Right ventricle myocardium superior (tissue), 1 donor: ENCODE data around the gene ELOVL5. TPM values are rescaled to one million over a fixed set of nuclear protein-coding genes. Genes with fewer than 3 reads are reported as not detected.
"Not testable (repeated sequence)": the region's sequence is repeated elsewhere in the genome, so short reads cannot be mapped to it uniquely, and the experiment has no call there.

Experiments
- ATAC-seq: fragments of 200-7000 bp; cut with Tn5 transposase; one replicate; pipeline ENCODE4 v1.9.1; 2020; ENCODE audit warnings: mild to moderate bottlenecking; ENCODE audit not compliant: poor library complexity
- DNase-seq: peaks from one replicate; pipeline ENCODE4 v3.0.0-alpha.2; 2020
- intact Hi-C: fragments of 100-400 bp; cut with DNase I; formaldehyde crosslinking; loops from one replicate; pipeline ENCODE4 v1.11.2; 2022
- long read RNA-seq: library from polyadenylated mRNA; unstranded; transcript quantifications from one replicate; pipeline ENCODE4 v2.0.0, GENCODE V29; 2021
- total RNA-seq: library from RNA; stranded (reverse); fragmentation: NEBNext Ultra II Directional; extraction: Animal tissue kit (Norgen Biotek cat#: 25700); gene quantifications from one replicate; pipeline ENCODE4 v1.2.1, GENCODE V29; 2021
- donor health status: DM: no; HTN: yes; CAD: no; lungs with severe emphysema.

Gene ELOVL5, protein sequence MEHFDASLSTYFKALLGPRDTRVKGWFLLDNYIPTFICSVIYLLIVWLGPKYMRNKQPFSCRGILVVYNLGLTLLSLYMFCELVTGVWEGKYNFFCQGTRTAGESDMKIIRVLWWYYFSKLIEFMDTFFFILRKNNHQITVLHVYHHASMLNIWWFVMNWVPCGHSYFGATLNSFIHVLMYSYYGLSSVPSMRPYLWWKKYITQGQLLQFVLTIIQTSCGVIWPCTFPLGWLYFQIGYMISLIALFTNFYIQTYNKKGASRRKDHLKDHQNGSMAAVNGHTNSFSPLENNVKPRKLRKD
- total RNA-seq, result 20.8 TPM
- long read RNA-seq, transcript ELOVL5-201 (8 exons, 2,827 nt), result major isoform, 56 of 66 reads
- long read RNA-seq, partial matches to known transcripts, result 2 of 66 reads
- long read RNA-seq, other reads (novel, unspliced or antisense), result 4 of 66 reads

- intact Hi-C loops, result loop anchor here (10.0 kb wide), 1 partner anchor 54 kb away; no protein-coding TSS in a partner anchor
- ATAC-seq, result peak; percentile 94
- DNase-seq, result peak; percentile 99
Measured at GRCh38 chr6:53348371-53349208, at the start of gene ELOVL5. Gene ELOVL5, minus strand, starts transcription at chr6:53348950. Its CDS starts 53,251 bp downstream, at chr6:53295699.

GRCh38 chr6:53397283-53397682 is 48.5 kb upstream of the ELOVL5 start:
- intact Hi-C loops, result no loop called here
- ATAC-seq (no peak), DNase-seq (no peak)

- ATAC-seq (no peak), DNase-seq (no peak)
- intact Hi-C loops, result no loop called here
Measured at GRCh38 chr6:53395986-53396385, 47.2 kb upstream of the ELOVL5 start.

- ATAC-seq, result no peak
- intact Hi-C loops, result no loop called here
- no peak for DNase-seq
Measured at GRCh38 chr6:53394704-53395103, 46.0 kb upstream of the ELOVL5 start.

DNA sequence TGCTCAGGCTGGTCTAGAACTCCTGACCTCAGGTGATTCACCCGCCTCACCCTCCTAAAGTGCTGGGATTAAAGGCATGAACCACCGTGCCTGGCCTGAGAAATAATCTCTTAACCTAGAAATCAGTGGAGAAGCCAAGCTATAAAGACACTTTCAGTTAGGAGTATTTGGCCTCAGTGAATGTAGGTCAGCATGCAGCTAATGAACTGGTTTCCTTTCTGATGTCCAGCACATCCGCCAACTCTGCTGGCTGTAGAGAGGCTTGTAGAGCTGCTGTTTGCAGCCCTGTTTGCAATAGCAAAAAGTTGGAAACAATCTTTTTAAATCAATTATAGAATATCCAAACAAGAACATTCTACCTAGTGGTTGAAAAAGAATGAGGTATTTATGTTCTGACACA is 42.4 kb upstream of the ELOVL5 start:
- DNase-seq (no peak), ATAC-seq (no peak)
- intact Hi-C loops, result no loop called here

DNA sequence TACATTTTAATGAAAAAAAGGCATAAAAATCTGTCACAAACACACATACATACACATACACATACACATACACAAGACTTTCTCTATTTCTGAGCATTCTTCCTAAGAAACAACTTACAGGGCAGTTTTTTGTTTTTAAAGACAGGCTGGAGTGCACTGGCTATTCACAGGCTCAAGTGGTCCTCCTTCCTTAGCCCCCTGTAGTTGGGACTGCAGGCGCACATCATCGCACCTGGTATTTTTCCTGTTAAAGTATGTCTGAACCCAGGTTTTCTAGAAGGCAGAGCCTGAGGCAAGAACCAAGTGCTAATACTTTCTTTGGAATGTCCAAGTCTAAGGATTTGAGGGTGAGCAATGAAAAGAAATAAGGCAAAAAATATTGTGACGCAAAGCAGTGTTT is 41.3 kb upstream of the ELOVL5 start:
- intact Hi-C loops, result no loop called here
- ATAC-seq (no peak), DNase-seq (no peak)

GRCh38 chr6:53388615-53389014 is 39.9 kb upstream of the ELOVL5 start:
- ATAC-seq, result not testable (repeated sequence)

DNA sequence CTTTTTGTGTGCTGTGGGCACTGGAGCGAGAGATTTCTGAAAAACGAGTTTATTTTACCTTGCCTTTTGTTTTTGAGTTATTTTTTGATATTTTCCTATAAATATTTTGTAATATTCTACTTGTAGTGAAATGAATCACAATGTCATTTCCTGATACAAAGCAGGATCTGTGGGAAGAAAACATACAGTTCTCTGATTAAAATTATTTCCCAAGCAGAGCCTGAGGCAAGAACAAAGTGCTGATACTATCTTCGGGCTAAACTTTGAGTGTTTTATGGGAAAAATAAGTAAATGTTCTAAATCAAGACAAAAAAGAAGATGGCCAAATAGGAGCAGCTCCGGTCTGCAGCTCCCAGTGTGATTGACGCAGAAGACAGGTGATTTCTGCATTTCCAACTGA is 33.7 kb upstream of the ELOVL5 start:
- no peak for DNase-seq
- intact Hi-C loops, result no loop called here
- no peak for ATAC-seq

More at GRCh38 chr6:53388615-53389014, 39.9 kb upstream of the ELOVL5 start:
- DNase-seq, intact Hi-C loops: not testable (repeated sequence)

DNA sequence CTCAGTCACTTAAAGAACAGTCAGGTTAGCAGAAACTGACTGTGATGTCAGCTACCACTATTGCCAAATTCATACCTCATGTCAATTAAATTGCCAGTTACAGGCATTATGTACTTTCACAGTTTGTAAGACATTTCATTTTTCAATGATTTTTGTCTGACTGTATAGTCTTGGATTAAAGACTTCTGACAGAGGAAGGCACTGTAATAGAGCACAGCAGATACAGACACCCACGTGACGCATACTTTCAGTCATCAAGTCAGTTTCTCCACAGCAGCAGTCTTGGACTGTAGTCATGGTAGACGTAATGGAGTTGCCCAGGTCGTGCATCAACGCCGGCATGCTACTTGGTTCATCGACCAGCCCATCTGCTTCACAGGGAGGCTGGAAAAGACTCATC is 29.5 kb upstream of the ELOVL5 start:
- no peak for DNase-seq
- intact Hi-C loops, result no loop called here
- ATAC-seq, result peak; percentile 37

DNA sequence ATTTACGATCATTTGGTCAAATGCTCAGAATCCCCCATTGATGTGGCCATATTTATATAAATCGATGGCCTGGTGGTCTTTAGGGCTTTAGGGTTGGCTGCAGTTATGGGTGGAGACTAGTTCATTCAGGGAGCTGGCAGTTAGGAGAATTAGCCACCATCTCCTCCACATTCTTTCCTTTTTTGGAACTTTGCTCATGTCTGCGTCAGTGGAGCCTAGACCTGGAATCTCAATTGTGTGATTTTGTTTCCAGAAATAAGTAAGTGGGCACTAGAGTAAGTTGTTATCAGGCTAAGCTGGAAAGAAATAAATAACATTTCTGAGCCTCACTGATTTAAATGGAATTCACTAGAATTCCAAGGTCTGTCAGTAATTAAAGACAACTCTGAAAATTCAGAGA is 29.0 kb upstream of the ELOVL5 start:
- intact Hi-C loops, result no loop called here
- peak; percentile 78 for ATAC-seq
- DNase-seq, result no peak

- DNase-seq (no peak), ATAC-seq (no peak)
- intact Hi-C loops, result no loop called here
Measured at GRCh38 chr6:53377289-53377688, 28.5 kb upstream of the ELOVL5 start.

DNA sequence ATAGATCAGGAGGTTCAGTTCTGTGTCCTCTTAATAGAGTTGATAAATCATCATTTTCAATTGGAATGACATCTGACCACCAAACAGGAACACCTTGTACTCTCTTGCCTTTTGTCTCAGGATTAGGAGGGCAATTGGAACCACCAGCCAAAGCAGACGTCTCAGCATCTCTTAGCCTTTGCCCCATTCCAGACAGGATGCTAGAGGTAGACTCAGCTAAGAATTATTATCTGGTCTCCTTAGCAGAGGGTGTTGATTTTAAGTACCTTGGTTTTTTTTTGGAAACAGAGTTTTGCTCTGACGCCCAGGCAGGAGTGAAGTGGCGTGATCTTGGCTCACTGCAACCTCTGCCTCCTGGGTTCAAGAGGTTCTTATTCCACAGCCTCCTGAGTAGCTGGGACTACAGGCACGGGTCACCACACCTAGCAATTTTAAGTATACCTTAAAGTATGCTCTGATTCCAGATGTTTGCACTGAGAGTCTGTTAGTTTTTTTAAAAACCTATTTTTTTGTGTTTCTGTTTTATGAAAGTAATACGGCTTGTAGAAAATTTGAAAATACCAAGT is 28.0 kb upstream of the ELOVL5 start:
- intact Hi-C loops, result no loop called here
- ATAC-seq (peak; percentile 43), DNase-seq (no peak)

DNA sequence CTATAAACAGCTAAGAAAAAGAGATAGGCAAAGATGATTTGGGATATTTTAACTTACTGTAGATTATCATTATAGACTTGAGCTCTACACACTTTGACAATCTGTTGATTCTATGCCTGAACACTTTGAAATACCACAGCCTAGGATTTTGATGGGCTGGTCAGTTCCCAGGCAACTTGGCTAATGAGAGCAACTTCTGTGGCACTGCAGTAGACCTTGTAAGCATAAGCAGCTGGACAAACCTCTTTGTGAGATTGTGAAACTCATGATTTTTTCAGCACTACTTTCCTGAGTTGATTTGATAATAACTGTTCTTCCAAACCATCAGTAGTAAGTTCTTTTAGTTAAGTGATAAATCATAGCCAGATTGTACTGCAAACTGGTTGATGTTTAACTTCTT is 27.1 kb upstream of the ELOVL5 start:
- intact Hi-C loops, result no loop called here
- ATAC-seq (peak; percentile 41), DNase-seq (no peak)

- DNase-seq, result no peak
- intact Hi-C loops, result no loop called here
- ATAC-seq, result no peak
Measured at GRCh38 chr6:53373638-53374037, 24.9 kb upstream of the ELOVL5 start.

DNA sequence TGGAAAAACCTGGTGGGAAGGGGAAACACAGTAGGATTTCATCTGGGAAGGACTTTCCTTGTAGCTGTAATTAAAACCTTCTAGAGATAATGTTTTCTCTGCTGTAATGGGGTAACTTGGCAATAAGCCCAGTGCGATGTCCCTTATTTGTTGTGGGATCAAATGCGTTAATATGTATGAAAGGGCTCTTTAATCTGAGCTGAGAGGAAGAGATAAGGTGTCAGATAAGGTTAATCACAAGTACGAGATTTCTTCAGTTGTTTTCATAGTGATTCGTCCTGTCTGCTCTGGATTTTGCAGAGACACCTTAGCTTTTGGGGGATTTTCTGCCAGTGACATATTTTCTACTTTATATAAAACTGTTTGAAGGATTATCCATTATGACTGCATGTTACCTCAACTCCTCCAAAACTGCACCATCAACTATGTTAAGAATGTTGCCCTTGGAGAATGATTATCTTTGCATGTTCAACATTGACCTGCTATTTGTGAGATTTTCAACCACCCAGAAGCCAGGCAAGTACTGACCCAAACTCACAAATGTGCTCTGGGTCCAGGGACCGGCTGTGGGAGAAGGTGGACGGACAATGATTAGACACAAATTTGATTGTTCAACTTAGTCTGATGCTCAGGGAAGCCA is 21.2 kb upstream of the ELOVL5 start:
- no peak for ATAC-seq
- intact Hi-C loops, result no loop called here
- DNase-seq, result no peak

- intact Hi-C loops, result no loop called here
- ATAC-seq (no peak), DNase-seq (no peak)
Measured at GRCh38 chr6:53369051-53369450, 20.3 kb upstream of the ELOVL5 start.

GRCh38 chr6:53366128-53366641 is 17.4 kb upstream of the ELOVL5 start:
- DNase-seq (no peak), ATAC-seq (no peak)
- intact Hi-C loops, result no loop called here

DNA sequence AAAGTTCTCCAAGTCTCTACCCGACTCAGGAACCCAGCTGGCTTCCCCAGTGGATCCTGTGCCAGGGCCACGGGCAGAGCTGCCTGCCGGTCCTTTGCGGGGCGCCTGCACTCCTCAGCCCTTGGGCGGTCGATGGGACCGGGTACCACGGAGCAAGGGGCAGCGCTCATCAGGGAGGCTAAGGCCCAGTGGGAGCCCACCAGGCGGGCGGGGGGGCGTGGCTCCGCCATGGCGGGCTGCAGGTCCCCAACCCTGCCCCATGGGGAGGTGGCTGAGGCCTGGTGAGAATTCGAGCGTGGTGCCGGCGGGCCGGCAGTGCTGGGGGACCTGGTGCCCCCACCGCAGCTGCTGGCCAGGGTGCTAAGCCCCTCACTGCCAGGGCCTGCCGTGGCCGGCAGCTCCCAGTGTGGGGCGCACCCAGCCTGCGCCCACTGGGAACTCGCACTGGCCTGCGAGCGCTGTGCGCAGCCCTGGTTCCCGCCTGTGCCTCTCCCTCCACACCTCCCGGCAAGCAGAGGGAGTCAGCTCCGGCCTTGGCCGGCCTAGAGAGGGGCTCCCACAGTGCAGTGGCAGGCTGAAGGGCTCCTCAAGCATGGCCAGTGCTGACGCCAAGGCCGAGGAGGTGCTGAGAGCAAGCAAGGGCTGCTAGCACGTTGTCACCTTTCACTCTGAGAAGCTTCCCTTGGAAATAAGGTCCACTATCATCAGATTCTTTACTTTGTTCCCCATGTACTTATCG is 14.8 kb upstream of the ELOVL5 start:
- no peak for ATAC-seq
- intact Hi-C loops, result no loop called here
- DNase-seq, result no peak
